Keratinocyte (primary cell): ENCODE data around the gene NOB1.

ENCODE experiments used
- EZH2 ChIP-seq: IDR thresholded peaks from one replicate; pipeline ENCODE4 v1.6.1; 2012; ENCODE audit warnings: inconsistent platforms, mild to moderate bottlenecking, low read length, moderate library complexity
- TF ChIP-seq, protein P1 (sequence below), 3 experiments: IDR thresholded peaks in 1 of 3; conservative IDR thresholded peaks in 1 of 3; optimal IDR thresholded peaks in 1 of 3; 2 replicates in 2 of 3; 3 replicates in 1 of 3; pipeline versions ENCODE3 to v1.5.1; 2011; ENCODE audit warnings: low read length in 3 of 3, mild to moderate bottlenecking in 3 of 3, moderate library complexity in 2 of 3, control low read depth in 1 of 3, inconsistent platforms in 1 of 3; ENCODE audit not compliant: insufficient read depth in 2 of 3; ENCODE audit errors: extremely low read depth in 1 of 3

DNA sequence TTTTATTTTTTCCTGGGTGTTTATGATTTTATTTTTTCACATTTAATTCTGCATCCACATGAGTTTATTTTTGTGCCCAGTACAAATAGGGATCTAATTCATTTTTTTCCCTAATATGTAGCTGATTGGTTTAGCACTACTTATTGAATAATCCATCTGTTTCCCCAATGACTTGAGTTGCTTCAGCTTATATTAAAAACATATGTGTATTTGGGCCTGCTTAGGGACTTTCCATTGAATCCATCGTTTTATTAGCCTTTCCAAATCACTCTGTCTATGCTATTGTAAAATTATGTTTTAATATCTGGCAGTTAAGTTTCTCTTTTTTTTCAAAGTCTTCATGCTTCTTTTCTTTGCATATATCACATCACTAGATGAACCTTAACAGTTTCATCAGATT is 49.6 kb upstream of the NOB1 start:
- TF ChIP-seq, protein P1, sequence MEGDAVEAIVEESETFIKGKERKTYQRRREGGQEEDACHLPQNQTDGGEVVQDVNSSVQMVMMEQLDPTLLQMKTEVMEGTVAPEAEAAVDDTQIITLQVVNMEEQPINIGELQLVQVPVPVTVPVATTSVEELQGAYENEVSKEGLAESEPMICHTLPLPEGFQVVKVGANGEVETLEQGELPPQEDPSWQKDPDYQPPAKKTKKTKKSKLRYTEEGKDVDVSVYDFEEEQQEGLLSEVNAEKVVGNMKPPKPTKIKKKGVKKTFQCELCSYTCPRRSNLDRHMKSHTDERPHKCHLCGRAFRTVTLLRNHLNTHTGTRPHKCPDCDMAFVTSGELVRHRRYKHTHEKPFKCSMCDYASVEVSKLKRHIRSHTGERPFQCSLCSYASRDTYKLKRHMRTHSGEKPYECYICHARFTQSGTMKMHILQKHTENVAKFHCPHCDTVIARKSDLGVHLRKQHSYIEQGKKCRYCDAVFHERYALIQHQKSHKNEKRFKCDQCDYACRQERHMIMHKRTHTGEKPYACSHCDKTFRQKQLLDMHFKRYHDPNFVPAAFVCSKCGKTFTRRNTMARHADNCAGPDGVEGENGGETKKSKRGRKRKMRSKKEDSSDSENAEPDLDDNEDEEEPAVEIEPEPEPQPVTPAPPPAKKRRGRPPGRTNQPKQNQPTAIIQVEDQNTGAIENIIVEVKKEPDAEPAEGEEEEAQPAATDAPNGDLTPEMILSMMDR (optimal IDR thresholded peaks at IDR 0.05 in 1 of 3, IDR thresholded peaks at IDR 0.05 in 1 of 3, conservative IDR thresholded peaks at IDR 0.05 in 1 of 3; ENCODE audit: extremely low read depth in 1 of 3, insufficient read depth in 2 of 3, low read length in 3 of 3): no peak
- TF ChIP-seq EZH2: no peak
